Measurements from ENCODE around the gene ITGB5.

ITGB5 gene

GRCh38 chr3:124814620-124815421 lies 72.3 kb downstream of the ITGB5 start:
- intact Hi-C loops (cut with micrococcal nuclease): no loop called here
- peaks cover 58% of the 10 kb centered on the region for H3K4me1 Mint-ChIP-seq (ENCODE audit: low read depth)
- peak overlapping the region; percentile 59 for H3K27ac Mint-ChIP-seq
- H3K9me3 Mint-ChIP-seq: no peaks in the 10 kb centered on the region
- H3K4me3 Mint-ChIP-seq: no peak overlapping the region
- H3K27me3 Mint-ChIP-seq: peaks cover 18% of the 10 kb centered on the region
- peaks cover 41% of the 10 kb centered on the region for H3K36me3 Mint-ChIP-seq (ENCODE audit: low read depth)

DNA sequence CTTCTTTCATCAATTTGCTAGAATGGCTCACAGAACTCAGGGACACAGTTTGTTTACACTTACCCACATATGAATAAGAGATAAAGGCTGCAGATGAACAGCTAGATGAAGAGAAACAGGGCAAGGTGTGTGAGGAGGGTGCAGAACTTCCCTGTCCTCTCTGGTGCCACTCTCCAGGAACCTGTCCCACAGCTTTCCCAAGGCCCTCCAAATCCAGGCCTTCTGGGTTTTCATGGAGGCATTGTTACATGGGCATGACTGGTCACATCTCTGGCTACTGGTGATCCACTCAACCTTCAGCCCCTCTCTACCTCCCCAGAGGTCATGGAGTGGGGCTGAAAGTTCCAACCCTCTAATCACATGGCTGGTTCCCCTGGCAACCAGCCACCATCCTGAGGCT lies 73.6 kb downstream of the ITGB5 start:
- Mint-ChIP-seq H3K9me3 (no peaks in the 10 kb centered on the region), H3K27me3 (peaks cover 16% of the 10 kb centered on the region), H3K4me3 (no peak overlapping the region), H3K4me1 (ENCODE audit: low read depth) (peaks cover 52% of the 10 kb centered on the region), H3K36me3 (ENCODE audit: low read depth) (peaks cover 41% of the 10 kb centered on the region), H3K27ac (no peak overlapping the region)
- intact Hi-C loops (cut with micrococcal nuclease): no loop called here

- H3K36me3 Mint-ChIP-seq (ENCODE audit: low read depth): peaks cover 40% of the 10 kb centered on the region
- H3K27ac Mint-ChIP-seq: no peak overlapping the region
- peaks cover 46% of the 10 kb centered on the region for H3K4me1 Mint-ChIP-seq (ENCODE audit: low read depth)
- H3K4me3 Mint-ChIP-seq: no peak overlapping the region
- no peaks in the 10 kb centered on the region for H3K9me3 Mint-ChIP-seq
- intact Hi-C loops (cut with micrococcal nuclease): no loop called here
- peaks cover 17% of the 10 kb centered on the region for H3K27me3 Mint-ChIP-seq
These were observed 74.6 kb downstream of the ITGB5 start for GRCh38 chr3:124812291-124813265.

- Mint-ChIP-seq H3K4me3 (no peak overlapping the region), H3K4me1 (ENCODE audit: low read depth) (peaks cover 44% of the 10 kb centered on the region), H3K27me3 (peaks cover 11% of the 10 kb centered on the region), H3K27ac (no peak overlapping the region), H3K36me3 (ENCODE audit: low read depth) (peaks cover 28% of the 10 kb centered on the region), H3K9me3 (no peaks in the 10 kb centered on the region)
- intact Hi-C loops (cut with micrococcal nuclease): no loop called here
These were observed 75.7 kb downstream of the ITGB5 start for GRCh38 chr3:124811436-124811835.

DNA sequence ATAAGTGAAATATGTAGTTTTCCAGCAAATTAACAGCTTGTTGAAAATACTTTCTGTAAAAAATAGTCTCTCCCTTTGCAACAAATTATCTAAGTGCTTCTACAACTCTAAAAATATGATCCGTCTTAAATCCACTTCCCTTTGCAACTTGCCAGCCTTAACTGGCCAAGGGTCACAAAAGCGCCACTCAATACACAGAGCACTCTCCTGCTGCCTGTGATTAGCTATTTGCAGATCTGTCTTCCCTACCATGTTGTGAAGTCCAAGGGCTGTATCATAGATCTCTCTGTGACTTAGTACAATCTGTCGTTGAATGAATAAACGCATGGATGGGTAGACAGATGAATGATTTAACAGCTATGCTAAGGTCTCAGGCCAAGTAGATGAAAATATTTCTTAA lies 76.2 kb downstream of the ITGB5 start:
- Mint-ChIP-seq H3K27me3 (peaks cover 13% of the 10 kb centered on the region), H3K4me1 (ENCODE audit: low read depth) (peaks cover 39% of the 10 kb centered on the region), H3K4me3 (no peak overlapping the region), H3K36me3 (ENCODE audit: low read depth) (peaks cover 24% of the 10 kb centered on the region), H3K27ac (no peak overlapping the region), H3K9me3 (no peaks in the 10 kb centered on the region)
- intact Hi-C loops (cut with micrococcal nuclease): no loop called here

GRCh38 chr3:124809039-124809438 lies 78.1 kb downstream of the ITGB5 start:
- intact Hi-C loops (cut with micrococcal nuclease): no loop called here
- Mint-ChIP-seq H3K27ac (no peak overlapping the region), H3K4me1 (ENCODE audit: low read depth) (peaks cover 28% of the 10 kb centered on the region), H3K9me3 (no peaks in the 10 kb centered on the region), H3K4me3 (no peak overlapping the region), H3K36me3 (ENCODE audit: low read depth) (peaks cover 10% of the 10 kb centered on the region), H3K27me3 (peaks cover 22% of the 10 kb centered on the region)

DNA sequence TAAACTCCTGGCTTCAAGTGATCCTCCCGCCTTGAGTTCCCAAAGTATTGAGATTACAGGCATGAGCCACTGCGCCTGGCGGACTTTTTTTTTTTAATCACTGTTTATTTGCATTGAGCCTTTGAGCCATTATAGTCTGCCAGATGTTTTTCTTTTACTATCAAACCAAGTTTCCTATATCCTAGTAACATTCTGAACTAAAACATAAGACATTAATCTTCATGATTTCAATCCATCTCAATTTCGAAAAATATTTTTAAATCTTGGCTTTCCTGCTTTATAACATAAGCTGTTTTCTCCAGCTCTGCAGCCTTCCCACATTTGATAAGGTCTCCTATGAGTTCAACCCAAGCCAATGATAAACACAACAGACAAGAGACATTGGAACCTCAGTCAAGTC lies 81.5 kb downstream of the ITGB5 start:
- intact Hi-C loops (cut with micrococcal nuclease): no loop called here

DNA sequence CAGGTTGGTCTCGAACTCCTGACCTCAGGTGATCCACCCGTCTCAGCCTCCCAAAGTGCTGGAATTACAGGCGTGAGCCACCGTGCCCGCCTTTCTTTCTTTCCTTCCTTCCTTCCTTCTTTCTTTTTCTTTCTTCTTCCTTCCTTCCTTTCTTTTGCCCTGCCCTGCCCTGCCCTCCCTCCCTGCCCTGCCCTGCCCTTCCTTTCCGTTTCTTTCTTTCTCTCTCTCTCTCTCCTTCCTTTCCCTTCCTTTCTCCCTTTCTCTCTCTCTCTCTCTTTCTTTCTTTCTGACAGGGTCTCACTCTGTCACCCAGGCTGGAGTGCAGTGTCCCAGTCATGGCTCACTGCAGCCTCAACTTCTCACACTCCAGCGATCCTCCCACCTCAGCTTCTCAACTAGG lies 82.3 kb downstream of the ITGB5 start:
- H3K27me3 Mint-ChIP-seq: peaks cover 23% of the 10 kb centered on the region
- H3K4me3 Mint-ChIP-seq: no peak overlapping the region
- intact Hi-C loops (cut with micrococcal nuclease): no loop called here
- peak overlapping the region; percentile 33 for H3K27ac Mint-ChIP-seq
- peaks cover 10% of the 10 kb centered on the region for H3K4me1 Mint-ChIP-seq (ENCODE audit: low read depth)
- H3K36me3 Mint-ChIP-seq (ENCODE audit: low read depth): peaks cover 13% of the 10 kb centered on the region
- no peaks in the 10 kb centered on the region for H3K9me3 Mint-ChIP-seq

More for the DNA sequence above, 81.5 kb downstream of the ITGB5 start:
- Mint-ChIP-seq H3K27ac (no peak overlapping the region), H3K4me3 (no peak overlapping the region), H3K36me3 (ENCODE audit: low read depth) (peaks cover 13% of the 10 kb centered on the region), H3K4me1 (ENCODE audit: low read depth) (peaks cover 10% of the 10 kb centered on the region), H3K27me3 (peaks cover 23% of the 10 kb centered on the region), H3K9me3 (no peaks in the 10 kb centered on the region)

- Mint-ChIP-seq H3K4me3 (no peak overlapping the region), H3K36me3 (ENCODE audit: low read depth) (peaks cover 13% of the 10 kb centered on the region), H3K27ac (no peak overlapping the region), H3K4me1 (ENCODE audit: low read depth) (peaks cover 5% of the 10 kb centered on the region), H3K27me3 (peaks cover 22% of the 10 kb centered on the region), H3K9me3 (no peaks in the 10 kb centered on the region)
- intact Hi-C loops (cut with micrococcal nuclease): no loop called here
These were observed 84.5 kb downstream of the ITGB5 start for GRCh38 chr3:124802702-124803101.

DNA sequence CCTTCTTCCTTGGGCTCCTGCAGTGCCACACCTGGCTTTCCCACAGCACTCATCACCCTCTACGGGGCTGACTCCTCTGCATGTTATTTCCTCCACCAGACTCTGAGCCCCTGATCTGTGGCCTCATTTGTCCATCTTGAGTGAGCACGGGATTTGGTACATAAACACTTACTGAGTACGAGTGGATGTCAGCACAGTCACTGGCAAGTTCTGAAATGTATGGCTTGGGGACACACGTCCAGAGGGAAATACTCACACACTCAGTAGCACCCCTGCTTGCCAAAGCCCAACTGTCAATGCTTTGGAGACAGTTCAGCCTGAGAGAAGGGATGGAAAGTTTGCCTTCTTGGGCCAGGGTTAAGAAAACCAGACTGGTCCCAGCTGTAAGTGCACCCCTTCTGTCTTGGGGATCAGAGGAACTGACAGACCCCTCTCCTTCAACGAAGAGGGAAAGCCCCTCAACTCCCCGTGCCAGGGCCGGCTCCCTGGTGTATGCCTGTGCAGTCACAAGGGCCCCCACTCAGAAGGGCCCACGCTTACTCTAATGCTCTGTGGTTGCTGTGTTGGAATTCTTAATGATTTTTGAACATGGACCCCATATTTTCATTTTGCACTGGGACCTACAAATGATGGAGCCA lies 85.0 kb downstream of the ITGB5 start:
- Mint-ChIP-seq H3K27me3 (peaks cover 23% of the 10 kb centered on the region), H3K4me3 (no peak overlapping the region), H3K9me3 (no peaks in the 10 kb centered on the region), H3K36me3 (ENCODE audit: low read depth) (peaks cover 16% of the 10 kb centered on the region), H3K4me1 (ENCODE audit: low read depth) (peaks cover 8% of the 10 kb centered on the region), H3K27ac (no peak overlapping the region)
- intact Hi-C loops (cut with micrococcal nuclease): no loop called here

GRCh38 chr3:124800511-124801258 lies 86.5 kb downstream of the ITGB5 start:
- peaks cover 31% of the 10 kb centered on the region for H3K36me3 Mint-ChIP-seq (ENCODE audit: low read depth)
- intact Hi-C loops (cut with micrococcal nuclease): no loop called here
- no peaks in the 10 kb centered on the region for H3K9me3 Mint-ChIP-seq
- H3K4me1 Mint-ChIP-seq (ENCODE audit: low read depth): peaks cover 16% of the 10 kb centered on the region
- peaks cover 24% of the 10 kb centered on the region for H3K27me3 Mint-ChIP-seq
- no peak overlapping the region for H3K27ac Mint-ChIP-seq
- no peak overlapping the region for H3K4me3 Mint-ChIP-seq

DNA sequence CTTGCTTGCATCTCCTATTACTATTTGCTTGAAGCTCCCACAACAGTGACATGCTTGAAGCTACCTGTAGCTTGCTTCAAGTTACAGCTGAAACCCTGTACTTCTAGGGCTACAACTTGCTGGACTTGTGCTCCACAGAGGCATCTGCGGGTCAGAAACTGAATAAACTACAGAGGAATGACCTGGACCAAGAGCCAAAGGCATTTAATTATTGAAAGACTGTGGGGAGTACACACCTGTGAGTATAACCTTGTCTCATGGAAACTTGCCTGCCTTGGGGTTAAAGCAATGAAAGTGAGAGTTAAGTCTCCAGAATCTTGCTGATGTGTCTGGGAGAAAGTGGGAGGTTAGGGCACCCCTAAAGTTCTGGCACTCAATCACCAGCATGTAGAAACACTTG lies 87.1 kb downstream of the ITGB5 start:
- intact Hi-C loops (cut with micrococcal nuclease): no loop called here
- Mint-ChIP-seq H3K27me3 (peaks cover 19% of the 10 kb centered on the region), H3K4me3 (no peak overlapping the region), H3K9me3 (no peaks in the 10 kb centered on the region), H3K4me1 (ENCODE audit: low read depth) (peaks cover 20% of the 10 kb centered on the region), H3K27ac (no peak overlapping the region), H3K36me3 (ENCODE audit: low read depth) (peaks cover 35% of the 10 kb centered on the region)

DNA sequence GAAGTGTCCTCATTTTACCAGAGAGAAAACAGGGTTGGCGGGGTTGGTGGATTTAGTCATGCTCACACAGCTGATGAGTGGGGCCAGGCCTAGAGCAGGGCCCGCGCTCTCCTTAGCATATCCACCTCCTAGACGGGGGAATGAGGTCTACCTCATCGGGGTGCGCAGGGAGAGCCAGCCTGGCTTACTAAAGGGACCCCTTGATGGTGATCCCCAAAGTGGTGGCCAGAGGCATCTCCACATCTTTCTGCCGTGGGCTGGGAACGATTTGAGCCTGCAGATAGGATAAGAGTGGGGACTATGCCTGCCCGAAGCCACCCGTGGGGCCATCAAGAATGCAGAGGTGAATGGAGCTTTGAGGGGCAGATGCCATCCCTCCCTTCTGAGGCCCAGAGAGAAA lies 87.5 kb downstream of the ITGB5 start:
- H3K4me3 Mint-ChIP-seq: no peak overlapping the region
- H3K4me1 Mint-ChIP-seq (ENCODE audit: low read depth): peaks cover 20% of the 10 kb centered on the region
- H3K27ac Mint-ChIP-seq: no peak overlapping the region
- H3K27me3 Mint-ChIP-seq: peaks cover 16% of the 10 kb centered on the region
- intact Hi-C loops (cut with micrococcal nuclease): no loop called here
- H3K36me3 Mint-ChIP-seq (ENCODE audit: low read depth): peaks cover 35% of the 10 kb centered on the region
- H3K9me3 Mint-ChIP-seq: no peaks in the 10 kb centered on the region

All from dendritic cell treated with granulocyte-macrophage colony-stimulating factor and Interleukin-4, amounts not matched to agents 40 ng/mL and 50 ng/mL, for 4 days (primary cell).